Keratinocyte (primary cell): ENCODE data around the gene TMEM86A. TPM values are rescaled to one million over a fixed set of nuclear protein-coding genes. Genes with fewer than 3 reads are reported as not detected.

Source experiments
- DNase-seq: peaks from one replicate; pipeline ENCODE4 v3.0.0-alpha.2; 2011; ENCODE audit warnings: low read depth, missing footprints, low spot score
- FAIRE-seq: peaks from 2 replicates; lab custom pipeline; 2011; peaks lifted over from hg19 to GRCh38; lab: Jason Lieb, UNC
- H2AFZ ChIP-seq: 2 replicates; pipeline ENCODE4 v1.6.0; 2012; ENCODE audit warnings: low read length, control low read depth, inconsistent platforms; ENCODE audit not compliant: control insufficient read depth
- H3K27ac ChIP-seq: 2 replicates; pipeline ENCODE4 v1.5.1; 2011; ENCODE audit warnings: low read length; ENCODE audit not compliant: control insufficient read depth, insufficient read depth
- H3K27me3 ChIP-seq: 3 replicates; pipeline ENCODE4 v1.6.0; 2011; ENCODE audit warnings: low read length; ENCODE audit not compliant: control insufficient read depth, insufficient read depth; ENCODE audit errors: extremely low read depth
- H3K36me3 ChIP-seq, 2 experiments: 2 replicates in 1 of 2; 3 replicates in 1 of 2; pipeline ENCODE4 v1.5.1; 2011; ENCODE audit warnings: low read length in 2 of 2, mild to moderate bottlenecking in 1 of 2; ENCODE audit not compliant: control insufficient read depth in 2 of 2, insufficient read depth in 2 of 2; ENCODE audit errors: extremely low read depth in 1 of 2
- H3K4me1 ChIP-seq: 3 replicates; pipeline ENCODE4 v1.5.1; 2011; ENCODE audit warnings: low read length; ENCODE audit not compliant: control insufficient read depth, insufficient read depth; ENCODE audit errors: extremely low read depth
- H3K4me2 ChIP-seq: 3 replicates; pipeline ENCODE4 v1.6.0; 2011; ENCODE audit warnings: low read depth, low read length; ENCODE audit not compliant: control insufficient read depth, insufficient read depth; ENCODE audit errors: extremely low read depth
- H3K4me3 ChIP-seq, 3 experiments: fragments of 200-600 bp in 1 of 3; sonication (generic) in 1 of 3; 2 replicates in 2 of 3; 3 replicates in 1 of 3; pipeline ENCODE4 v1.5.1; 2011 to 2016; ENCODE audit warnings: low read length in 3 of 3, mild to moderate bottlenecking in 3 of 3, control low read depth in 2 of 3, inconsistent platforms in 1 of 3, low read depth in 1 of 3, mixed read lengths in 1 of 3, mixed run types in 1 of 3, moderate library complexity in 1 of 3; ENCODE audit not compliant: control insufficient read depth in 2 of 3, insufficient read depth in 2 of 3; ENCODE audit errors: extremely low read depth in 1 of 3
- H3K79me2 ChIP-seq: 2 replicates; pipeline ENCODE4 v1.6.0; 2012; ENCODE audit warnings: low read length; ENCODE audit not compliant: control insufficient read depth, insufficient read depth
- H3K9ac ChIP-seq: 3 replicates; pipeline ENCODE4 v1.6.0; 2011; ENCODE audit warnings: low read length; ENCODE audit not compliant: control insufficient read depth, insufficient read depth; ENCODE audit errors: extremely low read depth
- H3K9me1 ChIP-seq: 3 replicates; pipeline ENCODE4 v1.6.0; 2011; ENCODE audit warnings: low read length; ENCODE audit not compliant: control insufficient read depth, insufficient read depth; ENCODE audit errors: extremely low read depth
- H3K9me3 ChIP-seq: 2 replicates; pipeline ENCODE4 v1.5.1; 2012; ENCODE audit warnings: low read depth, low read length; ENCODE audit not compliant: control insufficient read depth
- H4K20me1 ChIP-seq: 3 replicates; pipeline ENCODE4 v1.6.0; 2011; ENCODE audit warnings: low read length; ENCODE audit not compliant: control insufficient read depth, insufficient read depth; ENCODE audit errors: extremely low read depth
- EZH2 ChIP-seq: IDR thresholded peaks from one replicate; pipeline ENCODE4 v1.6.1; 2012; ENCODE audit warnings: inconsistent platforms, mild to moderate bottlenecking, low read length, moderate library complexity
- dilution Hi-C: fragments of 300-500 bp; cut with MboI; formaldehyde crosslinking; loops from one replicate; pipeline ENCODE4 v1.7.0; 2020; ENCODE audit warnings: low sequenced_read_pairs; ENCODE audit not compliant: extremely low pct_ligation_motif_present
- polyA plus RNA-seq, 5 experiments: library from polyadenylated mRNA; depleted of rRNA in 3 of 5; stranded (reverse) in 3 of 5; stranded (forward) in 1 of 5; unstranded in 1 of 5; fragments of >200 nt; gene quantifications; 1 replicate in 1 of 5; 2 replicates in 3 of 5; 3 replicates in 1 of 5; pipeline versions ENCODE4 v1.2.1 to v1.2.3, GENCODE V29; 2011 to 2012; ENCODE audit warnings: missing spikeins in 2 of 5, low read depth in 1 of 5, low replicate concordance in 1 of 5
- TF ChIP-seq, protein P1 (sequence below), 3 experiments: IDR thresholded peaks in 1 of 3; conservative IDR thresholded peaks in 1 of 3; optimal IDR thresholded peaks in 1 of 3; 2 replicates in 2 of 3; 3 replicates in 1 of 3; pipeline versions ENCODE3 to v1.5.1; 2011; ENCODE audit warnings: low read length in 3 of 3, mild to moderate bottlenecking in 3 of 3, moderate library complexity in 2 of 3, control low read depth in 1 of 3, inconsistent platforms in 1 of 3; ENCODE audit not compliant: insufficient read depth in 2 of 3; ENCODE audit errors: extremely low read depth in 1 of 3

The TMEM86A gene
- polyA plus RNA-seq, 1 donor (not counting 4 experiments of a cell fraction or from before 2014, with no cell fraction given) = 2.5 TPM

GRCh38 chr11:18726040-18726439 lies 27.5 kb downstream of the TMEM86A start, which contains the start of gene IGSF22:
Gene IGSF22, minus strand, starts transcription at chr11:18726188. Its CDS starts 1,952 bp downstream, at chr11:18724236.
- no peak within 1 kb of the TSS for H3K27ac ChIP-seq
- no peak within 1 kb of the TSS for H3K4me2 ChIP-seq
- no peaks in the 10 kb centered on the region for H3K9me1 ChIP-seq
- H3K79me2 ChIP-seq = no peaks in the 10 kb centered on the region
- FAIRE-seq (no peak), DNase-seq (no peak)
- no peaks in the 10 kb centered on the region for H3K27me3 ChIP-seq
- H3K4me3 ChIP-seq = no peak within 1 kb of the TSS
- peaks cover 17% of the 10 kb centered on the region for H3K4me1 ChIP-seq
- no peak within 1 kb of the TSS for H3K9ac ChIP-seq
- no peak within 1 kb of the TSS for H2AFZ ChIP-seq
- H3K36me3 ChIP-seq = no peaks in the 10 kb centered on the region
- dilution Hi-C loops = no loop called here
- H4K20me1 ChIP-seq = no peaks in the 10 kb centered on the region
- H3K9me3 ChIP-seq = no peaks in the 10 kb centered on the region
- TF ChIP-seq, protein P1, sequence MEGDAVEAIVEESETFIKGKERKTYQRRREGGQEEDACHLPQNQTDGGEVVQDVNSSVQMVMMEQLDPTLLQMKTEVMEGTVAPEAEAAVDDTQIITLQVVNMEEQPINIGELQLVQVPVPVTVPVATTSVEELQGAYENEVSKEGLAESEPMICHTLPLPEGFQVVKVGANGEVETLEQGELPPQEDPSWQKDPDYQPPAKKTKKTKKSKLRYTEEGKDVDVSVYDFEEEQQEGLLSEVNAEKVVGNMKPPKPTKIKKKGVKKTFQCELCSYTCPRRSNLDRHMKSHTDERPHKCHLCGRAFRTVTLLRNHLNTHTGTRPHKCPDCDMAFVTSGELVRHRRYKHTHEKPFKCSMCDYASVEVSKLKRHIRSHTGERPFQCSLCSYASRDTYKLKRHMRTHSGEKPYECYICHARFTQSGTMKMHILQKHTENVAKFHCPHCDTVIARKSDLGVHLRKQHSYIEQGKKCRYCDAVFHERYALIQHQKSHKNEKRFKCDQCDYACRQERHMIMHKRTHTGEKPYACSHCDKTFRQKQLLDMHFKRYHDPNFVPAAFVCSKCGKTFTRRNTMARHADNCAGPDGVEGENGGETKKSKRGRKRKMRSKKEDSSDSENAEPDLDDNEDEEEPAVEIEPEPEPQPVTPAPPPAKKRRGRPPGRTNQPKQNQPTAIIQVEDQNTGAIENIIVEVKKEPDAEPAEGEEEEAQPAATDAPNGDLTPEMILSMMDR (optimal IDR thresholded peaks at IDR 0.05 in 1 of 3, IDR thresholded peaks at IDR 0.05 in 1 of 3, conservative IDR thresholded peaks at IDR 0.05 in 1 of 3; ENCODE audit: extremely low read depth in 1 of 3, insufficient read depth in 2 of 3, low read length in 3 of 3) = no peak
- no peak for TF ChIP-seq EZH2

DNA sequence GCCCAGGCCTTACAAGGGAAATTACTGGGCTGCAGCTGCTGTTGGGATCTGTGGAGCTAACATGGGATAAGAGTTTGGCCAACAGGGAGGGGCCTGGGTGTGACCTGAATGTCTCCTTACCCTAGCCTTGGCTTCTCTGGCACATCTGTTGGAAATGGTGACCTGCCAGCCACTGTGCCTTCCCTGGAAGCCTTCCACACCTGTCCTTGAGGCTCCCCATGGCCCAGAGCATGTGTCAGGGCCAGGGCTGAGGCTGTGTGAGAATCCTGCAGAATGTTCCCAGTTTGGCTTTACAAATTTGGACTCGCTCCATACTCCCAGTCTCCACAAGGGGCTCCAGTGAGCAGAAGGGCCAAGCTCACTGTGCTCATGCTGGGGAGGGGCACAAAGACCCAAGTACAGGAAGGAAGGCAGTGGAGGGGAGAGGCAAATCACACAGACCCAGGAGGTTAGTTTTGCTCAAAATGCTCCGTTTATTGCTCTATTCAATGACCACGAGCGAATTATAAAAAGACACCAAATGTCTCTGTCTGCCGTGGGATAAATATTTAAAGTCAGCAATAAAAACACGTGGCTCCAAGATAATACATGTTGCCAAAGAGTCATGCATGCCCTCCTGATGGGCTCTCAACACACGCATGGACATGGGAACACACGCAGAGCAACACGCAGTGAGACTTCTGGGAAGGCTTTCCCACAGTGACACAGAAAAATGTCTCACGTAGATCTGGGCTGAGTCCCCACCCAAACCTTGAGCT lies 29.1 kb downstream of the TMEM86A start:
- no peak for DNase-seq
- Histone ChIP-seq H3K4me3 (no peak overlapping the region), H3K9ac (no peak overlapping the region), H3K9me1 (no peaks in the 10 kb centered on the region), H3K4me1 (peaks cover 4% of the 10 kb centered on the region), H3K27ac (no peak overlapping the region), H3K36me3 (no peaks in the 10 kb centered on the region), H2AFZ (no peak overlapping the region), H3K27me3 (no peaks in the 10 kb centered on the region), H3K9me3 (no peaks in the 10 kb centered on the region), H4K20me1 (no peaks in the 10 kb centered on the region), H3K4me2 (no peak overlapping the region), H3K79me2 (no peaks in the 10 kb centered on the region)
- dilution Hi-C loops = no loop called here
- TF ChIP-seq EZH2 = no peak
- TF ChIP-seq, protein P1 (optimal IDR thresholded peaks at IDR 0.05 in 1 of 3, IDR thresholded peaks at IDR 0.05 in 1 of 3, conservative IDR thresholded peaks at IDR 0.05 in 1 of 3; ENCODE audit: extremely low read depth in 1 of 3, insufficient read depth in 2 of 3, low read length in 3 of 3) = peak; percentile 78 to 89 (median 87)
- FAIRE-seq = peak; percentile 5
